IMR-90 (cell line): ENCODE data around the gene PROKR2. TPM values are rescaled to one million over a fixed set of nuclear protein-coding genes. Genes with fewer than 3 reads are reported as not detected.

Source experiments
- ATAC-seq: fragments of 200-7000 bp; cut with Tn5 transposase; 2 replicates; pipeline ENCODE4 v1.9.1; 2020; ENCODE audit warnings: low read depth, mild to moderate bottlenecking, moderate library complexity
- BruUV-seq: library from RNA; stranded (reverse); fragments of 400-500 nt; replicated peaks from 2 replicates; lab custom pipeline; 2021; lab: Mats Ljungman, UMichigan
- CTCF ChIA-PET: fragments of 300-600 bp; formaldehyde crosslinking; extraction: SDS; loops from one replicate; lab custom pipeline; 2021; ENCODE audit warnings: antibody characterized with exemption; lab: Yijun Ruan, JAX
- POLR2A ChIA-PET: fragments of 300-600 bp; sonication (Branson Sonifier 250); formaldehyde crosslinking; loops from one replicate; lab custom pipeline; 2022; ENCODE audit warnings: antibody characterized with exemption; ENCODE audit not compliant: unreplicated experiment; lab: Charles Lee
- DNase-seq: peaks from one replicate; pipeline ENCODE4 v3.0.0; 2013
- H2AFZ ChIP-seq: replicated peaks from 2 replicates; pipeline ENCODE3; 2013; ENCODE audit warnings: low read length, mild to moderate bottlenecking; ENCODE audit not compliant: poor library complexity
- H2AK5ac ChIP-seq: 2 replicates; pipeline ENCODE4 v1.6.1; 2013; ENCODE audit warnings: low read depth, low read length, inconsistent platforms
- H2AK9ac ChIP-seq: replicated peaks from 2 replicates; pipeline ENCODE3; 2013; ENCODE audit warnings: mild to moderate bottlenecking, low read depth, low read length, moderate library complexity; ENCODE audit not compliant: poor library complexity
- H2BK120ac ChIP-seq: 2 replicates; pipeline ENCODE4 v1.6.1; 2013; ENCODE audit warnings: low read depth, low read length, inconsistent platforms
- H2BK15ac ChIP-seq: 3 replicates; pipeline ENCODE4 v1.6.1; 2013; ENCODE audit warnings: low read depth, low read length, inconsistent platforms
- H2BK20ac ChIP-seq: 2 replicates; pipeline ENCODE4 v1.6.1; 2013; ENCODE audit warnings: low read depth, mild to moderate bottlenecking, inconsistent platforms, low read length, moderate library complexity
- H2BK5ac ChIP-seq: 2 replicates; pipeline ENCODE4 v1.6.1; 2013; ENCODE audit warnings: mild to moderate bottlenecking, low read depth, low read length, inconsistent platforms; ENCODE audit not compliant: poor library complexity, severe bottlenecking
- H3K14ac ChIP-seq: replicated peaks from 2 replicates; pipeline ENCODE4 v1.6.1; 2013; ENCODE audit warnings: low read depth, low read length, inconsistent platforms
- H3K18ac ChIP-seq: 2 replicates; pipeline ENCODE4 v1.6.1; 2013; ENCODE audit warnings: low read depth, low read length, control low read depth
- H3K23ac ChIP-seq: 2 replicates; pipeline ENCODE4 v1.6.1; 2013; ENCODE audit warnings: low read depth, low read length, inconsistent platforms
- H3K27ac ChIP-seq: 2 replicates; pipeline ENCODE4 v1.5.1; 2013; ENCODE audit warnings: mild to moderate bottlenecking, control low read depth, low read length; ENCODE audit not compliant: insufficient read depth
- H3K27me3 ChIP-seq: 2 replicates; pipeline ENCODE4 v1.6.1; 2013; ENCODE audit warnings: low read length; ENCODE audit not compliant: control insufficient read depth, insufficient read depth
- H3K36me3 ChIP-seq: 2 replicates; pipeline ENCODE4 v1.6.1; 2013; ENCODE audit warnings: low read length, mixed read lengths; ENCODE audit not compliant: control insufficient read depth, insufficient read depth
- H3K4ac ChIP-seq: 2 replicates; pipeline ENCODE4 v1.6.1; 2013; ENCODE audit warnings: low read depth, low read length, inconsistent platforms
- H3K4me1 ChIP-seq: 2 replicates; pipeline ENCODE4 v1.6.1; 2013; ENCODE audit warnings: low read length, mixed read lengths; ENCODE audit not compliant: control insufficient read depth, insufficient read depth
- H3K4me2 ChIP-seq: 2 replicates; pipeline ENCODE4 v1.6.1; 2013; ENCODE audit warnings: low read depth, mild to moderate bottlenecking, control low read depth, low read length, moderate library complexity
- H3K4me3 ChIP-seq: 2 replicates; pipeline ENCODE4 v1.5.1; 2013; ENCODE audit warnings: low read depth, mild to moderate bottlenecking, control low read depth, low read length, moderate library complexity; ENCODE audit not compliant: insufficient read depth
- H3K56ac ChIP-seq: 2 replicates; pipeline ENCODE4 v1.6.1; 2013; ENCODE audit warnings: low read length, inconsistent platforms; ENCODE audit not compliant: insufficient read depth; ENCODE audit errors: extremely low read depth
- H3K79me1 ChIP-seq, 2 experiments: 2 replicates each; pipeline ENCODE4 v1.6.1; 2013; ENCODE audit warnings: low read length in 2 of 2, inconsistent platforms in 1 of 2, low read depth in 1 of 2
- H3K9ac ChIP-seq: 2 replicates; pipeline ENCODE4 v1.6.1; 2013; ENCODE audit warnings: low read depth, low read length, control low read depth
- H3K9me1 ChIP-seq: 2 replicates; pipeline ENCODE4 v1.6.1; 2013; ENCODE audit warnings: low read length, inconsistent platforms; ENCODE audit not compliant: insufficient read depth
- H3K9me3 ChIP-seq: 2 replicates; pipeline ENCODE4 v1.6.1; 2013; ENCODE audit warnings: low read length; ENCODE audit not compliant: control insufficient read depth, insufficient read depth
- H4K20me1 ChIP-seq: 2 replicates; pipeline ENCODE4 v1.6.1; 2013; ENCODE audit warnings: low read length, inconsistent platforms; ENCODE audit not compliant: insufficient read depth
- H4K5ac ChIP-seq: 2 replicates; pipeline ENCODE4 v1.6.1; 2013; ENCODE audit warnings: mild to moderate bottlenecking, low read depth, low read length, control low read depth
- H4K8ac ChIP-seq, 2 experiments: 2 replicates each; pipeline ENCODE4 v1.6.1; 2013; ENCODE audit warnings: low read depth in 2 of 2, low read length in 2 of 2, control low read depth in 1 of 2, inconsistent platforms in 1 of 2
- H4K91ac ChIP-seq: 2 replicates; pipeline ENCODE4 v1.6.1; 2013; ENCODE audit warnings: low read depth, low read length, inconsistent platforms; ENCODE audit not compliant: insufficient read depth
- BHLHE40 ChIP-seq: fragments of 150-350 bp; IDR thresholded peaks from 2 replicates; pipeline ENCODE4 v1.6.1; 2016; ENCODE audit warnings: mild to moderate bottlenecking, low read depth, low read length
- CEBPB ChIP-seq: IDR thresholded peaks from 2 replicates; pipeline ENCODE4 v1.6.1; 2012; ENCODE audit warnings: low read depth, low read length, improper control_type of control experiment
- FOS ChIP-seq: fragments of 150-350 bp; IDR thresholded peaks from 2 replicates; pipeline ENCODE4 v1.6.1; 2016; ENCODE audit warnings: low read depth, low read length
- MAFK ChIP-seq: IDR thresholded peaks from 2 replicates; pipeline ENCODE4 v1.6.1; 2012; ENCODE audit warnings: low read depth, low read length, improper control_type of control experiment
- MAZ ChIP-seq: IDR thresholded peaks from 2 replicates; pipeline ENCODE4 v1.6.1; 2012; ENCODE audit warnings: low read depth, mild to moderate bottlenecking, low read length, improper control_type of control experiment, moderate library complexity, borderline replicate concordance
- MXI1 ChIP-seq: IDR thresholded peaks from 2 replicates; pipeline ENCODE4 v1.6.1; 2012; ENCODE audit warnings: low read depth, mild to moderate bottlenecking, low read length, moderate library complexity, borderline replicate concordance
- NFE2L2 ChIP-seq: fragments of 150-350 bp; IDR thresholded peaks from 2 replicates; pipeline ENCODE4 v1.6.1; 2016; ENCODE audit warnings: low read depth, mild to moderate bottlenecking, low read length
- POLR2A ChIP-seq: IDR thresholded peaks from 2 replicates; pipeline ENCODE4 v1.6.1; 2012; ENCODE audit warnings: mild to moderate bottlenecking, low read depth, low read length
- RAD21 ChIP-seq: IDR thresholded peaks from 2 replicates; pipeline ENCODE4 v1.6.1; 2012; ENCODE audit warnings: low read length, improper control_type of control experiment
- RCOR1 ChIP-seq: IDR thresholded peaks from 2 replicates; pipeline ENCODE4 v1.6.1; 2012; ENCODE audit warnings: mild to moderate bottlenecking, low read length, improper control_type of control experiment; ENCODE audit not compliant: insufficient replicate concordance
- SMC3 ChIP-seq: fragments of 150-350 bp; IDR thresholded peaks from 2 replicates; pipeline ENCODE4 v1.6.1; 2016; ENCODE audit warnings: low read depth, mild to moderate bottlenecking, antibody characterized with exemption, low read length, moderate library complexity
- WGBS, 2 experiments: methylation state at CpG; one replicate each; pipeline versions ENCODE4 v1.1.5 to v1.1.7; 2013; ENCODE audit warnings: missing lambda C conversion rate in 2 of 2; ENCODE audit not compliant: insufficient read length in 1 of 2; ENCODE audit errors: extremely low coverage in 2 of 2; 5-methylcytosine and 5-hydroxymethylcytosine counted together
- dilution Hi-C: fragments of 300-500 bp; cut with HindIII; formaldehyde crosslinking; loops from one replicate; pipeline ENCODE4 v1.14.3; 2018; ENCODE audit warnings: low sequenced_read_pairs; ENCODE audit not compliant: unreplicated experiment
- in situ Hi-C: fragments of 300-500 bp; cut with MboI; formaldehyde crosslinking; loops from 3 replicates; pipeline ENCODE4 v1.14.3; 2019; ENCODE audit warnings: low sequenced_read_pairs, inconsistent platforms, mixed read lengths
- intact Hi-C: fragments of 100-400 bp; cut with micrococcal nuclease; formaldehyde crosslinking; loops from 2 replicates; pipeline ENCODE4 v1.10.0; 2022
- polyA plus RNA-seq, 3 experiments: library from polyadenylated mRNA; depleted of rRNA; stranded (reverse); fragments of >200 nt; gene quantifications; 2 replicates each; pipeline ENCODE4 v1.2.3, GENCODE V29; 2012; ENCODE audit warnings: low replicate concordance in 1 of 3
- total RNA-seq: library from RNA; depleted of rRNA; stranded (reverse); fragments of >200 nt; gene quantifications from 2 replicates; pipeline ENCODE4 v1.2.3, GENCODE V29; 2012
- TF ChIP-seq, protein P1 (sequence below): fragments of 150-350 bp; IDR thresholded peaks from 2 replicates; pipeline ENCODE4 v1.6.1; 2017; ENCODE audit warnings: mild to moderate bottlenecking, antibody characterized with exemption, low read length, low read depth
- TF ChIP-seq, protein P2 (sequence below): conservative IDR thresholded peaks from 2 replicates; pipeline ENCODE4 v1.5.1; 2012; ENCODE audit warnings: mild to moderate bottlenecking, low read depth, low read length, improper control_type of control experiment
- TF ChIP-seq, protein P3 (sequence below): fragments of 150-350 bp; IDR thresholded peaks from 2 replicates; pipeline ENCODE4 v1.6.1; 2016; ENCODE audit warnings: low read depth, mild to moderate bottlenecking, low read length, moderate library complexity, borderline replicate concordance

The PROKR2 gene
- total and polyA plus RNA-seq, 2 of the 4 experiments (the other 2 are of a cell fraction), result not detected

DNA sequence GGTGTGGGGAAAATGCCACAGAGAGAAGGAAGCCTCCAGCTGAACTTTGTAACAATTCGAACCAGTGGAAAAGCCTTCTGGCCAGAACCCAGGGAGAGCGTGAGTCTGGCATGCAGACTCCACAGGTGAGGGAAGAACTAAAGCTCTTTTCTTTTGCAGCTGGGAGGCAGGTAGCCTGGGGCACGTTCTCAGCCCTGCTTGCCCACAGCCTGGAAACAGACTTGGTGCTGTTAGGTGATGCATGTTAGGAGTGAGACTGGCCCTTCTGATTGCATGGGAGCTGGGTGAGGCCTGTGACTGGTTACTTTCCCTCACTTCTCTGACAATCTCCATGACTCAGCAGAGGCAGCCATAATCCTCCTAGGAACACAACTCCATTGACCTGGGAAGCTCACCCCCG lies 34.2 kb downstream of the PROKR2 start:
- no peak overlapping the region for H3K4me3 ChIP-seq
- BruUV-seq, result no TSS peak
- POLR2A ChIA-PET, result no interaction called here
- no peak overlapping the region for H3K4me2 ChIP-seq
- no peak overlapping the region for H2AK5ac ChIP-seq
- no peak overlapping the region for H2AK9ac ChIP-seq
- H2BK15ac ChIP-seq, result no peak overlapping the region
- H3K4me1 ChIP-seq, result no peaks in the 10 kb centered on the region
- H4K8ac ChIP-seq, result no peak overlapping the region
- H3K27ac ChIP-seq, result no peak overlapping the region
- in situ Hi-C loops, result no loop called here
- TF ChIP-seq, protein P1, sequence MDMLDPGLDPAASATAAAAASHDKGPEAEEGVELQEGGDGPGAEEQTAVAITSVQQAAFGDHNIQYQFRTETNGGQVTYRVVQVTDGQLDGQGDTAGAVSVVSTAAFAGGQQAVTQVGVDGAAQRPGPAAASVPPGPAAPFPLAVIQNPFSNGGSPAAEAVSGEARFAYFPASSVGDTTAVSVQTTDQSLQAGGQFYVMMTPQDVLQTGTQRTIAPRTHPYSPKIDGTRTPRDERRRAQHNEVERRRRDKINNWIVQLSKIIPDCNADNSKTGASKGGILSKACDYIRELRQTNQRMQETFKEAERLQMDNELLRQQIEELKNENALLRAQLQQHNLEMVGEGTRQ, result no peak
- TF ChIP-seq CEBPB, result no peak
- TF ChIP-seq RAD21, result no peak
- no peak for TF ChIP-seq MXI1
- no peak for TF ChIP-seq MAFK
- TF ChIP-seq POLR2A, result no peak
- TF ChIP-seq, protein P2, sequence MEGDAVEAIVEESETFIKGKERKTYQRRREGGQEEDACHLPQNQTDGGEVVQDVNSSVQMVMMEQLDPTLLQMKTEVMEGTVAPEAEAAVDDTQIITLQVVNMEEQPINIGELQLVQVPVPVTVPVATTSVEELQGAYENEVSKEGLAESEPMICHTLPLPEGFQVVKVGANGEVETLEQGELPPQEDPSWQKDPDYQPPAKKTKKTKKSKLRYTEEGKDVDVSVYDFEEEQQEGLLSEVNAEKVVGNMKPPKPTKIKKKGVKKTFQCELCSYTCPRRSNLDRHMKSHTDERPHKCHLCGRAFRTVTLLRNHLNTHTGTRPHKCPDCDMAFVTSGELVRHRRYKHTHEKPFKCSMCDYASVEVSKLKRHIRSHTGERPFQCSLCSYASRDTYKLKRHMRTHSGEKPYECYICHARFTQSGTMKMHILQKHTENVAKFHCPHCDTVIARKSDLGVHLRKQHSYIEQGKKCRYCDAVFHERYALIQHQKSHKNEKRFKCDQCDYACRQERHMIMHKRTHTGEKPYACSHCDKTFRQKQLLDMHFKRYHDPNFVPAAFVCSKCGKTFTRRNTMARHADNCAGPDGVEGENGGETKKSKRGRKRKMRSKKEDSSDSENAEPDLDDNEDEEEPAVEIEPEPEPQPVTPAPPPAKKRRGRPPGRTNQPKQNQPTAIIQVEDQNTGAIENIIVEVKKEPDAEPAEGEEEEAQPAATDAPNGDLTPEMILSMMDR, result no peak
- no peak for TF ChIP-seq SMC3
- TF ChIP-seq RCOR1, result no peak
- no peak for TF ChIP-seq NFE2L2
- no peak for TF ChIP-seq FOS
- TF ChIP-seq, protein P3, sequence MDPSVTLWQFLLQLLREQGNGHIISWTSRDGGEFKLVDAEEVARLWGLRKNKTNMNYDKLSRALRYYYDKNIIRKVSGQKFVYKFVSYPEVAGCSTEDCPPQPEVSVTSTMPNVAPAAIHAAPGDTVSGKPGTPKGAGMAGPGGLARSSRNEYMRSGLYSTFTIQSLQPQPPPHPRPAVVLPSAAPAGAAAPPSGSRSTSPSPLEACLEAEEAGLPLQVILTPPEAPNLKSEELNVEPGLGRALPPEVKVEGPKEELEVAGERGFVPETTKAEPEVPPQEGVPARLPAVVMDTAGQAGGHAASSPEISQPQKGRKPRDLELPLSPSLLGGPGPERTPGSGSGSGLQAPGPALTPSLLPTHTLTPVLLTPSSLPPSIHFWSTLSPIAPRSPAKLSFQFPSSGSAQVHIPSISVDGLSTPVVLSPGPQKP, result no peak
- no peak for TF ChIP-seq BHLHE40
- no peak for TF ChIP-seq MAZ
- H2BK120ac ChIP-seq, result no peak overlapping the region
- dilution Hi-C loops, result no loop called here
- no peak overlapping the region for H2BK5ac ChIP-seq
- H2BK20ac ChIP-seq, result no peak overlapping the region
- no peak for DNase-seq
- H3K36me3 ChIP-seq, result no peaks in the 10 kb centered on the region
- H3K14ac ChIP-seq, result no peak overlapping the region
- H3K79me1 ChIP-seq, result no peaks in the 10 kb centered on the region
- H4K5ac ChIP-seq, result no peak overlapping the region
- WGBS, 2 experiments, result 60% methylated on average over 1 of the region's 4 CpGs; no CpG with 5 or more reads in 1 of the 2 experiments
- H3K23ac ChIP-seq, result no peak overlapping the region
- no peak for ATAC-seq
- H3K4ac ChIP-seq, result no peak overlapping the region
- H3K9ac ChIP-seq, result no peak overlapping the region
- no peaks in the 10 kb centered on the region for H3K27me3 ChIP-seq
- H3K9me3 ChIP-seq, result no peaks in the 10 kb centered on the region
- intact Hi-C loops, result no loop called here
- H3K56ac ChIP-seq, result no peak overlapping the region
- H3K9me1 ChIP-seq, result no peaks in the 10 kb centered on the region
- CTCF ChIA-PET, result no interaction called here
- no peaks in the 10 kb centered on the region for H4K20me1 ChIP-seq
- no peak overlapping the region for H4K91ac ChIP-seq
- no peak overlapping the region for H2AFZ ChIP-seq
- H3K18ac ChIP-seq, result no peak overlapping the region
